ENCODE results near the gene NMB.

NMB gene

DNA sequence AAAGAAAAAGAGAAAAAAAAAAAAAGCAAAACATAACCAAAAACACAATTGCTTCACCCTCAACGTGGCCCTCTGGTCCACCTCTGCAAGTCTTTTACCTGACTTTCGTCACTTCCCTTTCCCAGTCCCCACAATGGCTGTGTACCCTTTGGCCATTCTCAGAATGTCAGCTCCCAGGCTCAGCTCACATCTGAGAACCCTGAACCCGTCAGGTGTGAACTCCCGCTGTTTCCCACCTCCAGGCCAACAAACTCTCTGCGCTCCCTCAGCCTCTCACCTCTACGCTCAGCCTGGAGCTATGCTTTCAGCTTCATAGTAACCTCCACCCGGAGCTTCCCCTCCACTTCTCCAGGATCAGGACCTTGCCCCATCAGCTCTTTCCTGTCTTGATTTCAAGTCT, 33.6 kb downstream of the NMB start:
- no peaks in the 10 kb centered on the region for H3K27me3 ChIP-seq (replicated peaks in 2 of 5; ENCODE audit: control insufficient read depth in 4 of 5, insufficient read depth in 5 of 5, low read length in 4 of 5)
- H3K9me3 ChIP-seq (ENCODE audit: control extremely low read depth in 1 of 5, control insufficient read depth in 4 of 5, insufficient read depth in 2 of 5, low read depth in 1 of 5, low read length in 4 of 5), result peaks cover 1 to 31% (median 28%) of the 10 kb centered on the region in 5 experiments
- no peak for DNase-seq
- H3K36me3 ChIP-seq (ENCODE audit: control insufficient read depth in 4 of 4, insufficient read depth in 4 of 4, low read length in 3 of 4), result peaks cover 15 to 39% (median 35%) of the 10 kb centered on the region in 4 experiments
- 96% methylated on average over 6 of the region's 7 CpGs for WGBS (ENCODE audit: insufficient coverage)
- ChIA-PET CTCF (interaction anchor here (0.7 to 2.3 kb wide), 5 partner anchors 8 to 545 kb away, joined by 3 to 10 read pairs (median 4); partner anchors contain the start of gene ZSCAN2), POLR2A (no interaction called here)
- H3K27ac ChIP-seq (ENCODE audit: insufficient read depth in 1 of 2, low read depth in 1 of 2, low read length in 2 of 2, poor library complexity in 1 of 2, severe bottlenecking in 2 of 2), result no peak overlapping the region
- H3K4me1 ChIP-seq (ENCODE audit: control extremely low read depth in 1 of 4, control insufficient read depth in 4 of 4, insufficient read depth in 4 of 4, low read length in 3 of 4), result no peaks in the 10 kb centered on the region
- no peak overlapping the region for H3K4me3 ChIP-seq (ENCODE audit: control insufficient read depth in 1 of 7, extremely low read depth in 1 of 7, insufficient read depth in 4 of 7, low read depth in 2 of 7, low read length in 6 of 7)

DNA sequence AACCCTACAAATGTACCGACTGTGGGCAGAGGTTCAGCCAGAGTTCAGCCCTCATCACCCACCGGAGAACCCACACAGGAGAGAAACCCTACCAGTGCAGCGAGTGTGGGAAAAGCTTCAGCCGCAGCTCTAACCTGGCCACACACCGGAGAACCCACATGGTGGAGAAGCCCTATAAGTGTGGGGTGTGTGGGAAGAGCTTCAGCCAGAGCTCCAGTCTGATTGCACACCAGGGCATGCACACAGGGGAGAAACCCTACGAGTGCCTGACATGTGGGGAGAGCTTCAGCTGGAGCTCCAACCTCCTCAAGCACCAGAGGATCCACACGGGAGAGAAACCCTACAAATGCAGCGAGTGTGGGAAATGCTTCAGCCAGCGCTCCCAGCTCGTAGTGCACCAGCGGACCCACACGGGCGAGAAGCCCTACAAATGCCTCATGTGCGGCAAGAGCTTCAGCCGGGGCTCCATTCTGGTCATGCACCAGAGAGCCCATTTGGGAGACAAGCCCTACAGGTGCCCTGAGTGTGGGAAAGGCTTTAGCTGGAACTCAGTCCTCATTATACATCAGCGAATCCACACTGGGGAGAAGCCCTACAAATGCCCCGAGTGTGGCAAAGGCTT, 36.5 kb downstream of the NMB start:
- CTCF ChIA-PET, result interaction anchor here (0.6 to 1.9 kb wide), 4 partner anchors 10 to 23 kb away, joined by 3 to 9 read pairs (median 4); no protein-coding TSS in a partner anchor
- H3K27me3 ChIP-seq (replicated peaks in 2 of 5; ENCODE audit: control insufficient read depth in 4 of 5, insufficient read depth in 5 of 5, low read length in 4 of 5), result no peaks in the 10 kb centered on the region
- peak overlapping the region in 1 of 7 experiments; percentile 19 for H3K4me3 ChIP-seq (ENCODE audit: control insufficient read depth in 1 of 7, extremely low read depth in 1 of 7, insufficient read depth in 4 of 7, low read depth in 2 of 7, low read length in 6 of 7)
- H3K27ac ChIP-seq (ENCODE audit: insufficient read depth in 1 of 2, low read depth in 1 of 2, low read length in 2 of 2, poor library complexity in 1 of 2, severe bottlenecking in 2 of 2), result no peak overlapping the region
- POLR2A ChIA-PET, result no interaction called here
- DNase-seq, result no peak
- WGBS (ENCODE audit: insufficient coverage), result 96% methylated on average over 12 of the region's 17 CpGs
- peaks cover 15 to 39% (median 38%) of the 10 kb centered on the region in 4 experiments for H3K36me3 ChIP-seq (ENCODE audit: control insufficient read depth in 4 of 4, insufficient read depth in 4 of 4, low read length in 3 of 4)
- peaks cover under 1 to 8% (median 5%) of the 10 kb centered on the region in 4 experiments for H3K4me1 ChIP-seq (ENCODE audit: control extremely low read depth in 1 of 4, control insufficient read depth in 4 of 4, insufficient read depth in 4 of 4, low read length in 3 of 4)
- H3K9me3 ChIP-seq (ENCODE audit: control extremely low read depth in 1 of 5, control insufficient read depth in 4 of 5, insufficient read depth in 2 of 5, low read depth in 1 of 5, low read length in 4 of 5), result peaks cover 1 to 32% (median 28%) of the 10 kb centered on the region in 5 experiments

DNA sequence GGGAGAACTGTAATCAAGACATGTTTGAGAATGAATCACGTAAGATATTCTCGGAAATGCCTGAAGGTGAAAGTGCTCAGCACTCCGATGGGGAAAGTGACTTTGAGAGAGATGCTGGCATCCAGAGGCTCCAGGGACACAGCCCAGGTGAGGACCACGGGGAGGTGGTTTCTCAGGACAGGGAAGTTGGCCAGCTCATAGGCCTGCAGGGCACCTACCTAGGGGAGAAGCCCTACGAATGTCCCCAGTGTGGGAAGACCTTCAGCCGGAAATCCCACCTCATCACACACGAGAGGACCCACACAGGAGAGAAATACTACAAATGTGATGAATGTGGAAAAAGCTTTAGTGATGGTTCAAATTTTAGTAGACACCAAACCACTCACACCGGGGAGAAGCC, 37.4 kb downstream of the NMB start:
- no peak overlapping the region for H3K4me3 ChIP-seq (ENCODE audit: control insufficient read depth in 1 of 7, extremely low read depth in 1 of 7, insufficient read depth in 4 of 7, low read depth in 2 of 7, low read length in 6 of 7)
- H3K4me1 ChIP-seq (ENCODE audit: control extremely low read depth in 1 of 4, control insufficient read depth in 4 of 4, insufficient read depth in 4 of 4, low read length in 3 of 4), result peaks cover 5 to 16% (median 12%) of the 10 kb centered on the region in 4 experiments
- peaks cover 15 to 39% (median 38%) of the 10 kb centered on the region in 4 experiments for H3K36me3 ChIP-seq (ENCODE audit: control insufficient read depth in 4 of 4, insufficient read depth in 4 of 4, low read length in 3 of 4)
- H3K9me3 ChIP-seq (ENCODE audit: control extremely low read depth in 1 of 5, control insufficient read depth in 4 of 5, insufficient read depth in 2 of 5, low read depth in 1 of 5, low read length in 4 of 5), result peaks cover 1 to 32% (median 28%) of the 10 kb centered on the region in 5 experiments
- 100% methylated on average over 5 of the region's 8 CpGs for WGBS (ENCODE audit: insufficient coverage)
- no peak overlapping the region for H3K27ac ChIP-seq (ENCODE audit: insufficient read depth in 1 of 2, low read depth in 1 of 2, low read length in 2 of 2, poor library complexity in 1 of 2, severe bottlenecking in 2 of 2)
- no peak for DNase-seq
- no peaks in the 10 kb centered on the region for H3K27me3 ChIP-seq (replicated peaks in 2 of 5; ENCODE audit: control insufficient read depth in 4 of 5, insufficient read depth in 5 of 5, low read length in 4 of 5)
- ChIA-PET CTCF (interaction anchor here (1.2 to 1.5 kb wide), 2 partner anchors 10 to 22 kb away, joined by 3 to 9 read pairs; no protein-coding TSS in a partner anchor), POLR2A (no interaction called here)

DNA sequence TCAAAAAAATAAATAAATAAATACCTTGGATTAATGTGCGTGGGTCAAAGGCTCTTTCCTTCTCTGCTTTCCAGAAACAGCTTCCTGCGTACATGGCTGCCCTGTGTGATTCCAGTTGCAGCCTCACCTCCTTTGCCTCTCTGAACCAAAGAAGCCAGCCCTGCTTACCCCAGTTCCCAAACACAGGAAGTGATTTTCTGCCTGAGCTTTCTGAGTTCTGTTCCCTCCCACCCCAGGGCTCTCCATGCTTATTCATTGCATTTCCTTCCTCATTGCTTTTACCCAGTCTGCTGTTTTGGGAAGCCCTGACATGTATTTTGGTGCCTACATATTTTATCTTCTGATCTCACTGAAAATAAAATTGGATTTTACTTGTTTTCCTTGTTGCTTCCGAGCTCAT, 41.8 kb downstream of the NMB start:
- ChIA-PET POLR2A (no interaction called here), CTCF (interaction anchor here (1.0 to 1.4 kb wide), 2 partner anchors 8 to 11 kb away, joined by 4 to 6 read pairs; no protein-coding TSS in a partner anchor)
- DNase-seq, result peak; percentile 35 to 53 (median 46)

DNA sequence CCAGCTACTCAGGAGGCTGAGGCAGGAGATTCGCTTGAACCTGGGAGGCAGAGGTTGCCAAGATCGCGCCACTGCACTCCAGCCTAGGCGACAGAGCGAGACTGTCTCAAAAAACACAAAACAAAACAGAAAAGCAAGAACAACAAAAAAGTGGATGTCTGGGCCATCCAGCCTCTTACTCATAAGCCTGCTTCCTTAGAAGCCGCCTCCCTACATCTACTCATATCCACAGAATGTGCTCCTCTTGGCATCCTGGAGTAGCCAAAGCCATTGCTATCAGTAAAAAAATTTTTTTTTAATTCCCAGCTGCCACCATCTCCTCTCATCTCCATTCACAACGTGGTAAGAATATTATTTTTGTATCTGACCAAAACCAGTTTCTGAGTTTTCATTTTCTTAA, 46.4 kb downstream of the NMB start:
- ChIA-PET CTCF (no interaction called here), POLR2A (no interaction called here)
- Histone ChIP-seq H3K4me3 (ENCODE audit: control insufficient read depth in 1 of 7, extremely low read depth in 1 of 7, insufficient read depth in 4 of 7, low read depth in 2 of 7, low read length in 6 of 7) (no peak overlapping the region), H3K27ac (ENCODE audit: insufficient read depth in 1 of 2, low read depth in 1 of 2, low read length in 2 of 2, poor library complexity in 1 of 2, severe bottlenecking in 2 of 2) (no peak overlapping the region), H3K9me3 (ENCODE audit: control extremely low read depth in 1 of 5, control insufficient read depth in 4 of 5, insufficient read depth in 2 of 5, low read depth in 1 of 5, low read length in 4 of 5) (no peaks in the 10 kb centered on the region), H3K36me3 (ENCODE audit: control insufficient read depth in 4 of 4, insufficient read depth in 4 of 4, low read length in 3 of 4) (peaks cover 2 to 25% (median 21%) of the 10 kb centered on the region in 4 experiments), H3K4me1 (ENCODE audit: control extremely low read depth in 1 of 4, control insufficient read depth in 4 of 4, insufficient read depth in 4 of 4, low read length in 3 of 4) (peaks cover 5 to 12% (median 8%) of the 10 kb centered on the region in 4 experiments), H3K27me3 (replicated peaks in 2 of 5; ENCODE audit: control insufficient read depth in 4 of 5, insufficient read depth in 5 of 5, low read length in 4 of 5) (no peaks in the 10 kb centered on the region)
- WGBS (ENCODE audit: insufficient coverage), result 82% methylated on average over 3 of the region's 7 CpGs
- DNase-seq, result no peak

More for the DNA sequence above, 41.8 kb downstream of the NMB start:
- WGBS (ENCODE audit: insufficient coverage), result 45% methylated on average over 2 of the region's 3 CpGs
- Histone ChIP-seq H3K4me1 (ENCODE audit: control extremely low read depth in 1 of 4, control insufficient read depth in 4 of 4, insufficient read depth in 4 of 4, low read length in 3 of 4) (peaks cover 5 to 18% (median 12%) of the 10 kb centered on the region in 4 experiments), H3K27ac (ENCODE audit: insufficient read depth in 1 of 2, low read depth in 1 of 2, low read length in 2 of 2, poor library complexity in 1 of 2, severe bottlenecking in 2 of 2) (peak overlapping the region in 1 of 2 experiments; percentile 2), H3K9me3 (ENCODE audit: control extremely low read depth in 1 of 5, control insufficient read depth in 4 of 5, insufficient read depth in 2 of 5, low read depth in 1 of 5, low read length in 4 of 5) (peaks cover 1 to 15% (median 14%) of the 10 kb centered on the region in 5 experiments), H3K36me3 (ENCODE audit: control insufficient read depth in 4 of 4, insufficient read depth in 4 of 4, low read length in 3 of 4) (peaks cover 11 to 25% (median 18%) of the 10 kb centered on the region in 4 experiments), H3K4me3 (ENCODE audit: control insufficient read depth in 1 of 7, extremely low read depth in 1 of 7, insufficient read depth in 4 of 7, low read depth in 2 of 7, low read length in 6 of 7) (peak overlapping the region in 1 of 7 experiments; percentile 28), H3K27me3 (replicated peaks in 2 of 5; ENCODE audit: control insufficient read depth in 4 of 5, insufficient read depth in 5 of 5, low read length in 4 of 5) (no peaks in the 10 kb centered on the region)

DNA sequence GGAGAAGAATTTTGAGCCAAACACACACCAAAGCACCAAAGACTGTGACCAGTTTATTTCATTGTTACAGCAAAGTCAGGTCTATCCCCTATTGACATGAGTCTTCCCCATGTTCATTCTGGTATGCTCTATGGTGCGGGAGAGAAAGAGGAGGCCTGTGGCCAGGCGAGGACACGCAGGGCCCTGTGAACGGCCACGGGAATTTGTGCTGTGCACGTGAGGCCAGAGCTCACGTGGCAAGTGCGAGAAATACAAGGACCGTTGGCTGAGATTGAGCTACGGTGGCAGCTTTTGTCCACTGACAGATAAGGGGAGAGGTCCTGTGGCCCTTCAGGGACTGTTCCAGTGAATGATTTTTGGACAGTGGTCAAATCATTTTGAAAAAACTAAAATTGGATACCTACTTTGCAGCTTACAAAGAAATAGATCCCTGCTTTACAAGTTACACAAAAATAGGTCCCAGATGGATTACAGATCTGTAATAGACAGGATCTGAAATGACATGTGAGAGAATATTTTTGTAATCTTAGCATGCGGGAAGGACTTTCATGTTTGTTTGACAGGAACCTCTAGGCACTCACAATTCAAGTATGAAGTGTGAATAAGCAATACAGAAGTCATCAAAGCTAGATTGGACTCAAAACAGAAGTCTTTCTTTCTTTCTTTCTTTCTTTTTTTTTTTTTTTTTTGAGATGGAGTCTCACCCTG, 48.0 kb downstream of the NMB start:
- WGBS (ENCODE audit: insufficient coverage), result over 99% methylated on average over 11 of the region's 11 CpGs
- POLR2A ChIA-PET, result interaction anchor here (0.6 kb wide), 1 partner anchor 49 kb away, joined by 5 read pairs; no protein-coding TSS in a partner anchor

More for the DNA sequence above, 48.0 kb downstream of the NMB start:
- no peak overlapping the region for H3K4me3 ChIP-seq (ENCODE audit: control insufficient read depth in 1 of 7, extremely low read depth in 1 of 7, insufficient read depth in 4 of 7, low read depth in 2 of 7, low read length in 6 of 7)
- peaks cover 6 to 41% (median 36%) of the 10 kb centered on the region in 4 experiments for H3K36me3 ChIP-seq (ENCODE audit: control insufficient read depth in 4 of 4, insufficient read depth in 4 of 4, low read length in 3 of 4)
- H3K4me1 ChIP-seq (ENCODE audit: control extremely low read depth in 1 of 4, control insufficient read depth in 4 of 4, insufficient read depth in 4 of 4, low read length in 3 of 4), result peaks cover 0 to 9% (median 8%) of the 10 kb centered on the region in 4 experiments
- H3K9me3 ChIP-seq (ENCODE audit: control extremely low read depth in 1 of 5, control insufficient read depth in 4 of 5, insufficient read depth in 2 of 5, low read depth in 1 of 5, low read length in 4 of 5), result no peaks in the 10 kb centered on the region
- CTCF ChIA-PET, result interaction anchor here (1.1 to 2.2 kb wide), 3 partner anchors 10 to 37 kb away, joined by 3 to 7 read pairs (median 4); no protein-coding TSS in a partner anchor
- no peak overlapping the region for H3K27ac ChIP-seq (ENCODE audit: insufficient read depth in 1 of 2, low read depth in 1 of 2, low read length in 2 of 2, poor library complexity in 1 of 2, severe bottlenecking in 2 of 2)
- no peaks in the 10 kb centered on the region for H3K27me3 ChIP-seq (replicated peaks in 2 of 5; ENCODE audit: control insufficient read depth in 4 of 5, insufficient read depth in 5 of 5, low read length in 4 of 5)
- DNase-seq, result no peak

All from common myeloid progenitor, CD34-positive (primary cell).